ENCODE data around the gene CRIM1. TPM values are rescaled to one million over a fixed set of nuclear protein-coding genes. Genes with fewer than 3 reads are reported as not detected.
"Not testable (repeated sequence)": the region's sequence is repeated elsewhere in the genome, so short reads cannot be mapped to it uniquely, and the experiment has no call there.

CRIM1 gene
- total RNA-seq, 1 donor from 2014 or later: 57.2 TPM

- DNase-seq: peak; percentile 73
These were observed 3.7 kb upstream of the CRIM1 start for GRCh38 chr2:36351736-36352349.

- DNase-seq: no peak
These were observed 2.9 kb upstream of the CRIM1 start for GRCh38 chr2:36352701-36353100.

GRCh38 chr2:36354811-36355150 lies 797 bp upstream of the CRIM1 start:
- peak; percentile 28 for DNase-seq

- no peak for DNase-seq
These were observed 316 bp downstream of the CRIM1 start for GRCh38 chr2:36355890-36356297.

GRCh38 chr2:36356298-36356989 lies 866 bp downstream of the CRIM1 start:
- peak; percentile 64 for DNase-seq

- peak; percentile 53 for DNase-seq
These were observed 1.6 kb downstream of the CRIM1 start for GRCh38 chr2:36356990-36357846.

GRCh38 chr2:36357847-36358659 lies 2.5 kb downstream of the CRIM1 start:
- DNase-seq: peak; percentile 78

- DNase-seq: no peak
These were observed 3.5 kb downstream of the CRIM1 start for GRCh38 chr2:36359067-36359466.

GRCh38 chr2:36360063-36360462 lies 4.5 kb downstream of the CRIM1 start:
- DNase-seq: no peak

GRCh38 chr2:36360834-36361233 lies 5.3 kb downstream of the CRIM1 start:
- no peak for DNase-seq

- DNase-seq: no peak
These were observed 5.8 kb downstream of the CRIM1 start for GRCh38 chr2:36361396-36361795.

GRCh38 chr2:36362291-36362690 lies 6.7 kb downstream of the CRIM1 start:
- DNase-seq: no peak

GRCh38 chr2:36363085-36363484 lies 7.5 kb downstream of the CRIM1 start:
- DNase-seq: not testable (repeated sequence)

GRCh38 chr2:36366491-36367120 lies 11.0 kb downstream of the CRIM1 start:
- peak; percentile 46 for DNase-seq

- no peak for DNase-seq
These were observed 11.9 kb downstream of the CRIM1 start for GRCh38 chr2:36367486-36367885.

GRCh38 chr2:36367895-36368353 lies 12.3 kb downstream of the CRIM1 start:
- peak; percentile 38 for DNase-seq

- no peak for DNase-seq
These were observed 12.9 kb downstream of the CRIM1 start for GRCh38 chr2:36368438-36368837.

- no peak for DNase-seq
These were observed 13.6 kb downstream of the CRIM1 start for GRCh38 chr2:36369163-36369562.

GRCh38 chr2:36369716-36370115 lies 14.1 kb downstream of the CRIM1 start:
- no peak for DNase-seq

GRCh38 chr2:36370281-36370680 lies 14.7 kb downstream of the CRIM1 start:
- DNase-seq: no peak

- DNase-seq: no peak
These were observed 15.7 kb downstream of the CRIM1 start for GRCh38 chr2:36371070-36371874.

All from tongue (tissue), 2 donors.